NCI-H345 (cell line): Measurements from ENCODE around the gene WDR44.
"Not testable (repeated sequence)": the region's sequence is repeated elsewhere in the genome, so short reads cannot be mapped to it uniquely, and the experiment has no call there.

Experiments used
- DNase-seq: peaks from one replicate; lab custom pipeline; 2025; lab: John Stamatoyannopoulos, UW

The WDR44 gene

DNA sequence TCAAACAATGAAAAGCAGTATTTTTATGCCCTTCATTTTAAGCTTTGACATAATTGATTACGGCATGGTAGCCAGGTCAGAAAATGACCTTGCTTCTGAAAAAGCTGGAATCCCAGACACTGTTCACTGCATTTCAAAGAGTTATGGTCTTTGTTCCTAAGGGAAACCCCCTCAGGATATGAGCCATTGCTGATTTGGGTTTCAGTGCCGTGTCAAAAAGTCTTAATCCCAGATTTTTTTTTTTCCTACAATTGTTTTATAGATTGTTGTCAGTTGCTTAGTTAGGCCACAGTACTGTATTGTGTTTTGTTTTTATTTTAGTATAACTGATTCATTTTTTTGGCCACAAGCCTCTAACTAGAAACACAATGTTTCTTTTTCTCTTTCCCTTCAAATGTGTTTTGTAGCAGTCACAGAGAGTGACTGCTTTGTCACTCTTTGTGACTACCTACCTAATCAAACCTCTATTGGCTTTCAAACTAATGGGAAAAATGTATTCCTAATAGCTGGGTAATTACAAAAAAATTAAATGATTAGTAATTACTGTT lies 10.3 kb downstream of the WDR44 start:
- no peak for DNase-seq

DNA sequence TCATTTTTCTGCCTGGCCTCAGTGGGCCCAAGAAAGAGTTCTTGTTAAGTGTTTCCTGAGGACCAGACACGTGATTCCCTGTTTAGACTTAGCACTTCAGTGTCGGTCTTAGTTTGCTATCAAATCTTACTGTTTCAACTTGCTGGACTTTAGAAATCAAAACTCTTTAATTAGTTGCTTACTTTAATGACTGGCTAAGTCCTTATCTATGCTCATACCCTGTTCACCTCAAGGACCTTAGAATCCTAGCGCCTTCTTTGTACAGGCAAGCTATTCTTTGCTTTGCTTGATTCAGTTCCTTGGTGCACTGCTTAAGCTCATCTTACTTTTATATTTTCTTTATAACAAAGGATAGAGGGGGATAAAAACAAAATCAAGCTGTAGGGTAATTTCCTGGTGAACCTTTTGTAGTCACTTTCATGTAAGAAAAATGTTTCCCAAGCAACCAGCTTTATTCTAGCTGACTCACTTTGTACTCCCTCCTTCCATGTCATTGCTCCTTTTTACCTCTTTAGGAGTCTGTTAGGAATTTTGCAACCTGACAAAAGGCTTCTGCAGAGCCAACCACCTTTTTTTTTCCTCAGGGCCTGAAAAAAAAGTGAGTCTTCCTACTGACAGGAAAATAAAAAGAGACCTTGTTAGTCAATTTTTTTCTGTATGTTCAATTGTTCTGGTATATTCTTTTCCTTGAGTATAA lies 14.7 kb downstream of the WDR44 start:
- no peak for DNase-seq

DNA sequence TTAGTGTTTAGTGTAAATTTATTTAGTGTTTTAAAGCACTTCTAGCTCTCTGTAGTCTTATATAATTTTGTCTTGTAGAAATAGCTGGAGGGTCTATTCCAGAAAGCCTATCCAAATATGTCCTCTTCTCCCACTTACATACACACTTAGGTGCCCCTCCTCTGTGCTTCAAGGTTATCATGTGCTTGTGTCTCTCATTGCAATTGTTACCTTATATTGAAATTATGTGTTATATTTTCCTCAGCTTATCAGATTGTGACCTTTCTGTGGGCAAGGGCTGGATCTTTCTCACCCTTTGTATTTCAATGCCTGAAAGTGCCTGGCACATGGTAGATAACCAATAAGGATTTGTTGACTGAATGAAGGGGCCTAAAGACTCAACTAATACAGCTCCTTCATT lies 18.4 kb downstream of the WDR44 start:
- DNase-seq = no peak

DNA sequence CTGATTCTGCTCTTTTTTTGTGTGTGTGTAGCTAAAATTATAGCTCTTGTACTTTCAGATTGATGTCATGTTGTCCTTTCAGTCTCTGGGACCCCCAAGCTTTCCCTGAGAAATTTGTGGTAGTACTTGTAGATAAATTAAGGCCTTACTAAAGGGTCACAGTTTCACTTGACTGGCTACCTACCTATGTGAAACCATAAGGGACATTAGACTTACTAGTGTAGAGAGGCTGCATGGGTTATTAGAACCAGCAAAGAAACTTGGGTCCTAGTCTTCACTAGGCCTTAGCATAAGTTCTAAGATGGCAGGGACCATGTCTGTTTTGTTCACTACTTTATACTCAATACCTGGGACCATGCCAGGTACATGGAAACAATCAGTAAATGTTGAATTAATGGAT lies 21.4 kb downstream of the WDR44 start:
- DNase-seq = no peak

- no peak for DNase-seq
Measured at GRCh38 chrX:118368398-118368797, 22.5 kb downstream of the WDR44 start.

DNA sequence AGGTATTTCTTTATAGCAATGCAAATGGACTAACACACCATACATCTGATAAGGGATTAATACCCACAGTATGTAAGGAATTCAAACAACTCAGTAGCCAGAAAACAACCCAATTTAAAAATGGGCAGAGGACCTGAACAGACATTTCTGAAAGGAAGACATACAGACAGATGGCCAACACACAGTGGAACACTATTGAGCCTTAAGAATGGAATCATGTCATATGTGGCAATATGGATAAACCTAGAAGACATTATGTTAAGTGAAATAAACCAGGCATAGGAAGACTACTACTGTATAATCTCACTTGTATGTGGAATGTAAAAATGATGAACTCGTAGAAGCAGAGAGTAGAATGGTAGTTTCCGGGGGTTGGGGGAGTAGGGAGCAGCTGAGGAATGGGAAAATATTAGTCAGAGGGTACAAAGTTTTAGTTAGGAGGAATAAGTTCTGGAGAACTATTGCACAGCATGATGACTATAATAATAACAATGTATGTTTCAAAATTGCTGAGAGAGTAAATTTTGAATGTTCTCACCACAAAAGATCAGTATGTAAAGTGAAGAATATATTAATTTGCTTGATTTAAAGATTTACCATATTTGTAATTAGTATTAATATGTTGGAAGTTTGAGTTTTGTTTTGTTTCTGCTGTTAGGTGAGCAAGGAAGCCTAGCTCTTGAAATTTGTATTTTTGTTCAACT lies 25.2 kb downstream of the WDR44 start:
- DNase-seq = no peak

GRCh38 chrX:118373538-118373937 lies 27.6 kb downstream of the WDR44 start:
- no peak for DNase-seq

GRCh38 chrX:118383120-118383519 lies 37.2 kb downstream of the WDR44 start:
- DNase-seq = no peak

DNA sequence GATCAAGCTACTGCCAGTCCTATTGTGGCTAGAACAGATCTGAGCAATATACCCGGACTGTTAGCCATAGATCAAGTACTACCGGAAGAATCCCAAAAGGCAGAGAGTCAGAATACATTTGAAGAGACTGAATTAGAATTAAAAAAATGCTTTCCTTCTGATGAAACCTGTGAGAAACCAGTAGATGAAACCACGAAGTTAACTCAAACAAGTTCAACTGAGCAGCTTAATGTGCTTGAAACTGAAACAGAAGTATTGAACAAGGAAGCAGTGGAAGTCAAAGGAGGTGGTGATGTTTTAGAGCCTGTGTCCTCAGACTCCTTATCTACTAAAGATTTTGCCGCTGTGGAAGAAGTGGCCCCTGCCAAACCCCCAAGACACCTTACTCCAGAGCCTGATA lies 46.8 kb downstream of the WDR44 start:
- DNase-seq = no peak

DNA sequence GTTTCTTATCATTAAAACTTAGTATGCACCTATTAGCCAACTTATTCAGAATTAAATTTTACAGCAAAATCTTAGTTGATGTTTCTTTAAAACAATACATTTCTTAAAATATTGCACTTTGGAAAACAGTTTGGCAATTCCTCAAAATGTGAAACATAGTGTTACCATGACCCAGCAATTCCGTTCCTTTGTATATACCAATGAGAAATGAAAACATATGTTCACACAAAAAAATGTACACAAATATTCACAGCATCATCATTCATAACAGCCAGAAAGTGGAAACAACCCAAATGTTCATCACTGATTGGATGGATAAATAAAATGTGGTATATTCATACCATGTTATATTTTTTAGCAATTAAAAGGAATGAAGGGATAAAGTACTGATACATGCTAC lies 50.2 kb downstream of the WDR44 start:
- DNase-seq = no peak

GRCh38 chrX:118418811-118419251 lies 72.9 kb downstream of the WDR44 start:
- DNase-seq = no peak

GRCh38 chrX:118420462-118420861 lies 74.6 kb downstream of the WDR44 start:
- DNase-seq = no peak

GRCh38 chrX:118423558-118423957 lies 77.7 kb downstream of the WDR44 start:
- DNase-seq = no peak

DNA sequence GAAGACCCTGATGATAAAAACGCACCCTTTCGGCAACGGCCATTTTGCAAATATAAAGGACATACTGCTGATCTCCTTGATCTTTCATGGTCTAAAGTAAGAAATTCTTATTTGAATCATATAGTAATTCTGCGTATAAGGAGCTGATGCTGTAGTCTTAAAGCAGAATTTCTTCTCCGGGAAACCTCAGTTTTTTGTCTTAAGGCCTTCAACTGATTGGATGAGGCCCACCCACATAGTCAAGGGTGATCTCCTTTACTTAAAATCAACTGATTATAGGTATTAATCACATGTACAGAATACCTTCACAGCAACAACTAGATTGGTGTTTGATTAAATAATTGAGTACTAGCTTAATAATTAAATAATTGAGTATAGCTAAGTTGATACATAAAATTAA lies 86.9 kb downstream of the WDR44 start:
- DNase-seq = no peak

DNA sequence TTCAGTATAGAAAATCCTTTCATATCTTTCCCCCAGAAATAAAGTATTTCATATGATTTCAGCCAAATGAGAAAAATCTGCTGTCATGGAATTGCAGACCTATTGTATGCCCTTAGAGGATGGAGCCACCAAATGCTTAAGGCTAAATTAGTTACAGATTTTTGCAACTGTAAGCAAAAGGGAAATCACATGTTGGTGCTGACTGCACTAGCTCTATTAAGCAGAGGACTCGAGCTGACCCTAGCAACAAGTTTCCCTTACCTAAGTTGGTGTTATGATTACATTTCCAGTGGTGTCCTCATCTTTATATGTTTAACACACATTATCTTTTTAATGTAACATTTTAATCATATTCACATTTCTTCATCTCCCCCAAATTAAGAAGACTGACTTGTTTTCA lies 91.4 kb downstream of the WDR44 start:
- no peak for DNase-seq

GRCh38 chrX:118448273-118448783 lies 102.4 kb downstream of the WDR44 start:
- DNase-seq = no peak

DNA sequence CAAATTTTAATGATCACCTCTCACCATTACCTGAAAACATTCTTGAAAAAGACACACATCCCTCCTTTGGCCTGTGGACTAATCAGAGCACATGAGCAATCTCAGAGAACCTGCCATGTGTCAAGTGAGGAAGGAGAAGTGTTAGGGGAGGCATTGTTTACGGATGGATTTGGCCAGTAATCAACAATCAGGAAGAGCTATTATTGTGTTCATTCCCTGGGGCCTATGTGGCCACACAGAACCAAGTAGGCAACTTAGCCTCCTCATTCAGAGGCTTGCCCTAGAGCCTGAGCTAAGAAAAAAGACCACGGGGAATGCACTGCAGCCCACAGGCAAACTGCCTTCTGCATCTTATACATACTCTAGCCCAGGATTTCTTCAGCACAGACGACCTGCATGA lies 109.1 kb downstream of the WDR44 start:
- no peak for DNase-seq

- peak; percentile 31 for DNase-seq
Measured at GRCh38 chrX:118459494-118459893, 113.6 kb downstream of the WDR44 start.

GRCh38 chrX:118464501-118464900 lies 118.6 kb downstream of the WDR44 start:
- no peak for DNase-seq

GRCh38 chrX:118468122-118468521 lies 122.2 kb downstream of the WDR44 start:
- DNase-seq = no peak

GRCh38 chrX:118470721-118471347 lies 124.9 kb downstream of the WDR44 start:
- DNase-seq = not testable (repeated sequence)

- no peak for DNase-seq
Measured at GRCh38 chrX:118474586-118474985, 128.7 kb downstream of the WDR44 start.

GRCh38 chrX:118475903-118476302 lies 130.0 kb downstream of the WDR44 start:
- no peak for DNase-seq
